OCI-LY3 (cell line): ENCODE results near the gene PHTF2.

ENCODE experiments used
- H2AFZ ChIP-seq: fragments of 200-600, 300-600 bp; shearing (Covaris generic); 2 replicates; pipeline ENCODE4 v1.6.0; 2014; ENCODE audit warnings: antibody characterized with exemption, low read depth, low read length
- H3K27ac ChIP-seq: fragments of 200-600, 300-600 bp; sonication (generic); 2 replicates; pipeline ENCODE4 v1.5.1; 2014; ENCODE audit warnings: mild to moderate bottlenecking, low read length, moderate library complexity, mixed read lengths
- H3K27me3 ChIP-seq: fragments of 200-600, 300-600 bp; sonication (generic); 2 replicates; pipeline ENCODE4 v1.6.1; 2014; ENCODE audit warnings: low read depth, low read length, mixed read lengths
- H3K36me3 ChIP-seq: fragments of 200-600, 300-600 bp; sonication (generic); replicated peaks from 2 replicates; pipeline ENCODE3; 2014; ENCODE audit warnings: low read depth, low read length, mixed read lengths
- H3K4me1 ChIP-seq: fragments of 300-600, 200-600 bp; sonication (generic); 2 replicates; pipeline ENCODE4 v1.6.1; 2014; ENCODE audit warnings: low read length, mixed read lengths
- H3K4me2 ChIP-seq: fragments of 200-600, 300-600 bp; sonication (generic); 2 replicates; pipeline ENCODE4 v1.6.1; 2014; ENCODE audit warnings: low read length, mixed read lengths
- H3K4me3 ChIP-seq: fragments of 300-600, 200-600 bp; sonication (generic); 2 replicates; pipeline ENCODE4 v1.5.1; 2014; ENCODE audit warnings: antibody characterized with exemption, mild to moderate bottlenecking, low read length, moderate library complexity
- H3K79me2 ChIP-seq: fragments of 300-600, 200-600 bp; shearing (Covaris generic); 2 replicates; pipeline ENCODE4 v1.6.1; 2014; ENCODE audit warnings: mild to moderate bottlenecking, low read length, mixed read lengths
- H3K9ac ChIP-seq: fragments of 300-600, 200-600 bp; shearing (Covaris generic); 2 replicates; pipeline ENCODE4 v1.6.0; 2014; ENCODE audit warnings: mild to moderate bottlenecking, low read length, moderate library complexity
- H3K9me3 ChIP-seq: fragments of 200-600, 300-600 bp; shearing (Covaris generic); 2 replicates; pipeline ENCODE4 v1.6.1; 2014; ENCODE audit warnings: low read length, mixed read lengths; ENCODE audit not compliant: insufficient read depth
- H4K20me1 ChIP-seq: fragments of 200-600, 300-600 bp; sonication (generic); 2 replicates; pipeline ENCODE4 v1.6.1; 2016; ENCODE audit warnings: low read length, mixed read lengths; ENCODE audit not compliant: insufficient read depth
- CTCF ChIP-seq: fragments of 200-600, 300-600 bp; sonication (generic); IDR thresholded peaks from 2 replicates; pipeline ENCODE4 v1.5.1; 2014; ENCODE audit warnings: antibody characterized with exemption, low read length, low read depth
- EZH2phosphoT487 ChIP-seq: fragments of 200-600 bp; shearing (Covaris generic); IDR thresholded peaks from 2 replicates; pipeline ENCODE4 v1.6.1; 2018; ENCODE audit warnings: antibody characterized with exemption, mixed run types, low read depth

PHTF2 gene

GRCh38 chr7:77910124-77910523, 111.6 kb downstream of the PHTF2 start:
- H3K27ac ChIP-seq = no peak overlapping the region
- no peak overlapping the region for H3K9ac ChIP-seq
- TF ChIP-seq EZH2phosphoT487 (no peak), CTCF (no peak; the same call in 1 of the 2 replicates)
- no peaks in the 10 kb centered on the region for H3K27me3 ChIP-seq
- H4K20me1 ChIP-seq = no peaks in the 10 kb centered on the region
- H3K36me3 ChIP-seq = peaks cover 3% of the 10 kb centered on the region
- peaks cover 27% of the 10 kb centered on the region for H3K4me1 ChIP-seq
- H3K4me3 ChIP-seq = no peak overlapping the region
- H3K4me2 ChIP-seq = no peak overlapping the region
- H3K9me3 ChIP-seq = no peaks in the 10 kb centered on the region
- H2AFZ ChIP-seq = no peak overlapping the region
- no peaks in the 10 kb centered on the region for H3K79me2 ChIP-seq

- Histone ChIP-seq H3K9ac (no peak overlapping the region), H3K27me3 (no peaks in the 10 kb centered on the region), H2AFZ (no peak overlapping the region), H3K4me3 (no peak overlapping the region), H3K36me3 (no peaks in the 10 kb centered on the region), H3K9me3 (no peaks in the 10 kb centered on the region), H4K20me1 (no peaks in the 10 kb centered on the region), H3K4me1 (peaks cover 7% of the 10 kb centered on the region), H3K27ac (no peak overlapping the region), H3K4me2 (no peak overlapping the region), H3K79me2 (no peaks in the 10 kb centered on the region)
- TF ChIP-seq EZH2phosphoT487 (no peak), CTCF (no peak)
These were observed 113.7 kb downstream of the PHTF2 start for GRCh38 chr7:77912293-77912692.

- no peak overlapping the region for H3K4me3 ChIP-seq
- peaks cover 10% of the 10 kb centered on the region for H3K4me1 ChIP-seq
- no peak overlapping the region for H2AFZ ChIP-seq
- no peak for TF ChIP-seq CTCF
- no peak for TF ChIP-seq EZH2phosphoT487
- H3K27ac ChIP-seq = no peak overlapping the region
- no peaks in the 10 kb centered on the region for H4K20me1 ChIP-seq
- no peak overlapping the region for H3K9ac ChIP-seq
- no peaks in the 10 kb centered on the region for H3K9me3 ChIP-seq
- no peaks in the 10 kb centered on the region for H3K27me3 ChIP-seq
- no peaks in the 10 kb centered on the region for H3K79me2 ChIP-seq
- no peaks in the 10 kb centered on the region for H3K36me3 ChIP-seq
- H3K4me2 ChIP-seq = no peak overlapping the region
These were observed 115.5 kb downstream of the PHTF2 start for GRCh38 chr7:77913977-77914607.

- Histone ChIP-seq H3K27me3 (no peaks in the 10 kb centered on the region), H3K9ac (no peak overlapping the region), H4K20me1 (no peaks in the 10 kb centered on the region), H3K27ac (no peak overlapping the region), H2AFZ (no peak overlapping the region), H3K4me2 (no peak overlapping the region), H3K4me1 (peaks cover 10% of the 10 kb centered on the region), H3K4me3 (no peak overlapping the region), H3K79me2 (no peaks in the 10 kb centered on the region), H3K36me3 (no peaks in the 10 kb centered on the region), H3K9me3 (no peaks in the 10 kb centered on the region)
- TF ChIP-seq CTCF (no peak), EZH2phosphoT487 (no peak)
These were observed 119.1 kb downstream of the PHTF2 start for GRCh38 chr7:77917500-77918262.
